Panc1 (cell line): ENCODE data around the gene SH2D2A.

Experiments used
- POLR2AphosphoS5 ChIP-seq: IDR thresholded peaks from 2 replicates; pipeline ENCODE4 v1.6.1; 2012; ENCODE audit warnings: mild to moderate bottlenecking, low read depth, low read length, moderate library complexity
- REST ChIP-seq, 2 experiments: IDR thresholded peaks; 2 replicates each; pipeline ENCODE4 v1.6.1; 2011 to 2012; ENCODE audit warnings: low read depth in 2 of 2, control low read depth in 1 of 2, low read length in 1 of 2, mild to moderate bottlenecking in 1 of 2, moderate library complexity in 1 of 2; ENCODE audit not compliant: insufficient read depth in 1 of 2
- TCF7L2 ChIP-seq: IDR thresholded peaks from 2 replicates; pipeline ENCODE4 v1.6.1; 2011; ENCODE audit warnings: mild to moderate bottlenecking, low read depth, low read length, inconsistent platforms
- TF ChIP-seq, protein P1 (sequence below): fragments of 450-650 bp; IDR thresholded peaks from 2 replicates; pipeline ENCODE4 v1.5.1; 2017; ENCODE audit warnings: mild to moderate bottlenecking

DNA sequence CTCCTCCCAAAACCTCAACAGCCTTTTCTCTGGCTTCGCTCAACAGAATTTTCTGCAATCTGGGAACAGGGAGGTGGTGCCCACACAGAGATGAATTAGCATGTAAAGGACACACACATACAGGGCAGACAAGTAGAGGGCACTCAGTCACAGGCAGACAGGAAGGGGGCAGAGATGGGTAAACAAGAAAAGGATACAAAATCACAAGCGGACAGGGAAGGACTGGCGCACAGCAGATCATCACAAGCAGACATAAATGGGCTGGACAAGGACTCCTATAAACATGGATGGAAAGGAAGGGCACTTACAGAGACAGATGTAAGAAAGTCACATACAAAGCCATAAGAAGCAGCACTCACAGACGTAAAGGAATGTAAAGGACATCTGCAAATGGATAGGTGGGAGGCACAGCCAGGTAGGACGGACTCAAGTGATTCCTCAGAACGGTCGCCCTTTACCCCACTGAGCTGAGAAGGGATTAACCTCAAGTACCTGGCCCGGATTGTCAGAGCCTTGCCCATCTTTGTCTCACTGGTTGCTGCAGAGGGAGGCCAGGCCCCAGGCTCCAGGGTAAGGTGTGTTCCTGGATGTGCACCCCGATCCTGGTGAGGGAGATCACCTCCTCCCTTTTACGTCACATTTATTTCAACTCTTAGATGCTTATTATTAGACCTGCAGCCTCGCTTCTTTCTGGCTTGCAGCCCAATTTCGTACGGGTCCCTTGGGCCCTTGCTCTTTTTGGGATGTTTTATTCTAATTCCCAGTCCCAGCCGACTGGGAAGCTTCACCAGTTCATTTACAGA lies 50.1 kb downstream of the SH2D2A start:
- TF ChIP-seq, protein P1, sequence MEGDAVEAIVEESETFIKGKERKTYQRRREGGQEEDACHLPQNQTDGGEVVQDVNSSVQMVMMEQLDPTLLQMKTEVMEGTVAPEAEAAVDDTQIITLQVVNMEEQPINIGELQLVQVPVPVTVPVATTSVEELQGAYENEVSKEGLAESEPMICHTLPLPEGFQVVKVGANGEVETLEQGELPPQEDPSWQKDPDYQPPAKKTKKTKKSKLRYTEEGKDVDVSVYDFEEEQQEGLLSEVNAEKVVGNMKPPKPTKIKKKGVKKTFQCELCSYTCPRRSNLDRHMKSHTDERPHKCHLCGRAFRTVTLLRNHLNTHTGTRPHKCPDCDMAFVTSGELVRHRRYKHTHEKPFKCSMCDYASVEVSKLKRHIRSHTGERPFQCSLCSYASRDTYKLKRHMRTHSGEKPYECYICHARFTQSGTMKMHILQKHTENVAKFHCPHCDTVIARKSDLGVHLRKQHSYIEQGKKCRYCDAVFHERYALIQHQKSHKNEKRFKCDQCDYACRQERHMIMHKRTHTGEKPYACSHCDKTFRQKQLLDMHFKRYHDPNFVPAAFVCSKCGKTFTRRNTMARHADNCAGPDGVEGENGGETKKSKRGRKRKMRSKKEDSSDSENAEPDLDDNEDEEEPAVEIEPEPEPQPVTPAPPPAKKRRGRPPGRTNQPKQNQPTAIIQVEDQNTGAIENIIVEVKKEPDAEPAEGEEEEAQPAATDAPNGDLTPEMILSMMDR = no peak
- TF ChIP-seq REST (IDR thresholded peaks at IDR 0.05; ENCODE audit: insufficient read depth in 1 of 2, low read depth in 2 of 2, low read length in 1 of 2) (no peak), POLR2AphosphoS5 (no peak), TCF7L2 (no peak)
